ENCODE measurements around the gene RASSF3.

GRCh38 chr12:64572241-64572640, 38.1 kb upstream of the RASSF3 start:
- TF ChIP-seq CTCF (IDR thresholded peaks at IDR 0.05 in 4 of 5, conservative IDR thresholded peaks at IDR 0.05 in 1 of 5) (no peak), POLR2A (IDR thresholded peaks at IDR 0.05) (no peak)
